Stimulated activated naive B cell treated with anti-CD40 and anti-IgM and Interleukin-4, amounts not matched to agents 10 μg/mL and 1 μg/mL and 100 μg/mL, for 72 hours (primary cell): Measurements from ENCODE around the gene CPZ.
A peak's percentile ranks its signal among the peaks of the same experiment; 100 is the strongest.

Experiments used
- ATAC-seq, 2 donors: fragments of 150-1000 bp; cut with Tn5 transposase; replicated peaks; 2 replicates each; pipeline ENCODE4 v1.10.0; 2021; ENCODE audit warnings: moderate library complexity in 1 of 2
- DNase-seq: peaks from one replicate; pipeline ENCODE4 v3.0.0; 2021
- H3K27ac Mint-ChIP-seq: one replicate; pipeline ENCODE4 v1.8.0; 2022; ENCODE audit warnings: mild to moderate bottlenecking, mixed read lengths
- H3K27me3 Mint-ChIP-seq, 2 donors: one replicate each; pipeline ENCODE4 v1.8.0; 2022; ENCODE audit warnings: mixed read lengths in 2 of 2
- H3K36me3 Mint-ChIP-seq, 2 donors: one replicate each; pipeline ENCODE4 v1.8.0; 2022; ENCODE audit warnings: mixed read lengths in 2 of 2, mild to moderate bottlenecking in 1 of 2
- H3K4me1 Mint-ChIP-seq, 2 donors: one replicate each; pipeline ENCODE4 v1.8.0; 2022; ENCODE audit warnings: mixed read lengths in 2 of 2, mild to moderate bottlenecking in 1 of 2
- H3K4me3 Mint-ChIP-seq, 2 donors: one replicate each; pipeline ENCODE4 v1.8.0; 2022; ENCODE audit warnings: mild to moderate bottlenecking in 2 of 2, mixed read lengths in 2 of 2, moderate library complexity in 1 of 2
- H3K9me3 Mint-ChIP-seq, 2 donors: one replicate each; pipeline ENCODE4 v1.8.0; 2022; ENCODE audit warnings: mixed read lengths in 2 of 2, mild to moderate bottlenecking in 1 of 2

CPZ gene

DNA sequence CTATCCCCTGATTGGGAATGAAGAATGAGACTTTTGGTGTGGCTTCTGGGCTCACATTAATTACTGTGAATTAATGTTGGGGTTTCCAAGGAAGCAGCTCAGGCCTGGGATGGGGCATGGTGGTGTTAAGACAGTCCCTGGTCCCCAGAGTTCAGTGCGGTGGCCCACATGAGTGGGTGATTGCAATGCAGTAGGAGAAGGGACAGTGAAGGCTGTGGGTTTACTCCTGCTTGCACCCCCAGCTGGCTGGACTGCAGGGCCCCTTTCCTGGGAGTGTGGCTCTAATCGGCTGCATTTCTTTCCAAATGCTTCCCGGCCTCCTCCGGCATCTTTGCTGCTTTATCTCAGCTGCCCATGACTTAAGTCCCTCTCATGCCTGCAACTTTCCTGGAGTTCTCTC lies 40.5 kb upstream of the CPZ start:
- DNase-seq (no peak), ATAC-seq (no peak)
- no peaks in the 10 kb centered on the region for H3K9me3 Mint-ChIP-seq
- peaks cover 0 to 1% of the 10 kb centered on the region in 2 donors for H3K36me3 Mint-ChIP-seq
- no peak overlapping the region for H3K4me3 Mint-ChIP-seq
- H3K27me3 Mint-ChIP-seq: peaks cover 0 to 12% of the 10 kb centered on the region in 2 donors
- H3K4me1 Mint-ChIP-seq: no peaks in the 10 kb centered on the region
- H3K27ac Mint-ChIP-seq: no peak overlapping the region

- no peak overlapping the region for H3K27ac Mint-ChIP-seq
- H3K27me3 Mint-ChIP-seq: peaks cover 0 to 12% of the 10 kb centered on the region in 2 donors
- no peak for ATAC-seq
Observed at GRCh38 chr4:8552581-8553205, 39.9 kb upstream of the CPZ start.

DNA sequence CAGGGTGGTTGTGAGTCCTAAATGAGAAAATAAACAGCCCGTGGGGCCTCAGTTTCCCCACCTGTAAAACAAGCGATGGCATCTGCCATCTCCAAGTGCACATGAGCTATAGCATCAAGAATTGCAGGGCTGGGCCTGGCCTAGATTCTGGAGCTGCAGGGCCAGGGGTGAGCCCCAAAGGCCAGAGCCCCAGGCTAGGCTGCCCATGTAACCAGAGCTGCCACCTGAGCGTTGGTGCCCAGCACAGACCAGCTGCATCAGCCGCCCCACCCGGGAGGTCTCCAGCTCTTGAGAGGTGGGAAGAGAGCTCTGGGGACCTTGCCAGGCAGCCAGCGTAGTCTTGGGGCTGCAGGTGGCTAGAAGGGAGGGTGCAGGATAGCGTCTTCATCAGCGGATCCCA lies 39.3 kb upstream of the CPZ start:
- peaks cover 0 to 1% of the 10 kb centered on the region in 2 donors for H3K36me3 Mint-ChIP-seq
- H3K27ac Mint-ChIP-seq: no peak overlapping the region
- no peak for ATAC-seq
- no peaks in the 10 kb centered on the region for H3K9me3 Mint-ChIP-seq
- H3K4me1 Mint-ChIP-seq: no peaks in the 10 kb centered on the region
- no peak for DNase-seq
- peaks cover 0 to 12% of the 10 kb centered on the region in 2 donors for H3K27me3 Mint-ChIP-seq
- H3K4me3 Mint-ChIP-seq: no peak overlapping the region

More at GRCh38 chr4:8552581-8553205, 39.9 kb upstream of the CPZ start:
- H3K4me1 Mint-ChIP-seq: no peaks in the 10 kb centered on the region
- H3K9me3 Mint-ChIP-seq: no peaks in the 10 kb centered on the region
- peaks cover 0 to 1% of the 10 kb centered on the region in 2 donors for H3K36me3 Mint-ChIP-seq
- DNase-seq: no peak
- H3K4me3 Mint-ChIP-seq: no peak overlapping the region

GRCh38 chr4:8553991-8554405 lies 38.6 kb upstream of the CPZ start:
- H3K9me3 Mint-ChIP-seq: no peaks in the 10 kb centered on the region
- no peak for ATAC-seq

DNA sequence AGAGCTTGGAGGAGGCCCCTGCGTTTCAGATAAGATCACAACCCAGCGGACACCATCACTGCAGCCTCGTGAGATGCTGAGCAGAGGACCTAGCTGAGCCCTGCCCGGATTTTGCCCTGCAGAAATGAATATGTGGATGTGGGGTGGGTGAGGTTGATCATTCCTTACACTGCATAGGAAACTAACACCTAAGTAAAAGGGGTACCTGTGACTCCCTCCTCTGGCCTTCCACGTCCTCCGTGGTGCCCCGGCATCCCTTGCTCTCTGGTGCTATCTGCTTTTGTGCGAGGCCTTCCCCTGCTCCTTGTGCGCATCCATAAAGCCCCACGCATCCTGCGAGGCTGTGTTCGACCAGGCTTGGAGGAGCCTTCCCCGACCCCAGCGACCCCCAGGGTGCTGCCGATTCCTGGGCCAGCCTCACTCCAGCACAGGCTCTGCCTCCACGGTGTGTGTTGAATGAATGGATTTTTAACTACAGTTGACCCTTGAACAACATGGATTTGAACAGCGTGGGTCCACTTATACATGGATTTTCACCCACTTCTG lies 37.9 kb upstream of the CPZ start:
- H3K4me1 Mint-ChIP-seq: no peaks in the 10 kb centered on the region
- no peak for DNase-seq
- no peaks in the 10 kb centered on the region for H3K9me3 Mint-ChIP-seq
- H3K27me3 Mint-ChIP-seq: peaks cover 5 to 12% of the 10 kb centered on the region in 2 donors
- H3K36me3 Mint-ChIP-seq: peaks cover 0 to 1% of the 10 kb centered on the region in 2 donors
- no peak for ATAC-seq
- no peak overlapping the region for H3K27ac Mint-ChIP-seq
- no peak overlapping the region for H3K4me3 Mint-ChIP-seq

More at GRCh38 chr4:8553991-8554405, 38.6 kb upstream of the CPZ start:
- H3K27me3 Mint-ChIP-seq: peaks cover 5 to 12% of the 10 kb centered on the region in 2 donors
- no peak overlapping the region for H3K4me3 Mint-ChIP-seq
- DNase-seq: no peak
- no peak overlapping the region for H3K27ac Mint-ChIP-seq
- peaks cover 0 to 1% of the 10 kb centered on the region in 2 donors for H3K36me3 Mint-ChIP-seq
- no peaks in the 10 kb centered on the region for H3K4me1 Mint-ChIP-seq

DNA sequence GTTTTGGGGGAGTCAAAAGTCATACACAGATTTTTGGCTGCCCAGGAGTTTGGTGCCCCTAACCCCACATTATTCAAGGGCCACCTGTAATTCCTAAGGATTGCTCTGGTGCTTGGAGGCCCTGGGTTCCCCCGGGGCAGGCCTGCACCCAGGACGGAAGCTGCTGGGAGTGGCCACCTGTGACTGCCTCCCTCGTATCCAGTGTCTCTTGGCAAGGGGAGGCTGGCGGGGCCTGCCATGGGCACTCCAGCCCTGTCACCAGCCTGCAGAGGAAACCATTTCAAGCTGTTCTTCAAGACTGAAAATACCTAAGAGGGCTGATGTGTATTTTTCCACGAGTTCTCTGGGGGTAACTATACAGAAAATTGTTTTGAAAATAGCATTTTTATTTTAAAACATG lies 36.8 kb upstream of the CPZ start:
- Mint-ChIP-seq H3K4me3 (no peak overlapping the region), H3K9me3 (no peaks in the 10 kb centered on the region), H3K27ac (no peak overlapping the region), H3K27me3 (peaks cover 5 to 12% of the 10 kb centered on the region in 2 donors), H3K4me1 (no peaks in the 10 kb centered on the region), H3K36me3 (peaks cover 0 to 1% of the 10 kb centered on the region in 2 donors)
- DNase-seq (no peak), ATAC-seq (no peak)

DNA sequence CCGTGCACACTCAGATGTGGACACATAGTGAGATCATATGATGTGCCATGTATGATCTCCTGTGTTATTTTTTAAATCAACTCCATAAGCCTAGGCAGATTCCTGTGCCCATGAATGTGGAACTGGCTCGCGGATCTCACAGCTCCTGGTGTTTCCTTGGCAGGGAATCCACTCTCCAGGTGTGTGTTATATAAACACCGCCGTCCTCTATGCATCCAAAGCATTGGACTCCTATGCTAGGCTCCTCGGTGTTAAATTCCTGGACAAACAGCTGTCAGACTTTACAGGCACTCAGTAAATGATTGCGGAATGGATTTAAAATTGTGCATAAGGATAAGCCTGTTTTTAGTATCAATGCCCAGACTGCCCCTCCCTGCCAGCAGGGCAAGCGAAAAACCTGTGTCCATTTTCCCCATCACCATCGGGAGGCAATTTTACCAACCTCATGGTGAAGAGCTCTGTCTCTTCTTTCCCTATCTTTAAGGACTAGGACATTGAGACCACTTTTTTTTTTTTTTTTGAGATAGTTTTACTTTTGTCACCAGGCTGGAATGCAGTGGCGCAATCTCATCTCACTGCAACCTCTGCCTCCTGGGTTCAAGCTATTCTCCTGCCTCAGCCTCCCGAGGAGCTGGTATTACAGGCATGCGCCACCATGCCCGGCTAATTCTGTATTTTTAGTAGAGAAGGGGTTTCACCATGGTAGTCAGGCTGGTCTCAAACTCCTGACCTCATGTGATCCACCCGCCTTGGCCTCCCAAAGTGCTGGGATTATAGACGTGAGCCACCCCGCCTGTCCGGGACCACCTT lies 36.0 kb upstream of the CPZ start:
- Mint-ChIP-seq H3K9me3 (no peaks in the 10 kb centered on the region), H3K27ac (no peak overlapping the region), H3K27me3 (peaks cover 5 to 12% of the 10 kb centered on the region in 2 donors), H3K4me1 (no peaks in the 10 kb centered on the region), H3K36me3 (peaks cover 0 to 1% of the 10 kb centered on the region in 2 donors), H3K4me3 (no peak overlapping the region)
- ATAC-seq (no peak), DNase-seq (no peak)

GRCh38 chr4:8557151-8558076 lies 35.2 kb upstream of the CPZ start:
- Mint-ChIP-seq H3K4me3 (no peak overlapping the region), H3K27ac (no peak overlapping the region), H3K36me3 (peaks cover 0 to 1% of the 10 kb centered on the region in 2 donors), H3K4me1 (no peaks in the 10 kb centered on the region), H3K9me3 (no peaks in the 10 kb centered on the region), H3K27me3 (peaks cover 4 to 5% of the 10 kb centered on the region in 2 donors)
- no peak for DNase-seq
- ATAC-seq: no peak

GRCh38 chr4:8558080-8558960 lies 34.2 kb upstream of the CPZ start:
- peaks cover 0 to 5% of the 10 kb centered on the region in 2 donors for H3K27me3 Mint-ChIP-seq
- no peak overlapping the region for H3K4me3 Mint-ChIP-seq
- DNase-seq: no peak
- H3K4me1 Mint-ChIP-seq: no peaks in the 10 kb centered on the region
- no peaks in the 10 kb centered on the region for H3K36me3 Mint-ChIP-seq
- ATAC-seq: no peak
- no peak overlapping the region for H3K27ac Mint-ChIP-seq
- no peaks in the 10 kb centered on the region for H3K9me3 Mint-ChIP-seq

GRCh38 chr4:8559011-8559410 lies 33.6 kb upstream of the CPZ start:
- no peaks in the 10 kb centered on the region for H3K36me3 Mint-ChIP-seq
- DNase-seq (no peak), ATAC-seq (no peak)
- H3K4me1 Mint-ChIP-seq: no peaks in the 10 kb centered on the region
- H3K27ac Mint-ChIP-seq: no peak overlapping the region
- no peaks in the 10 kb centered on the region for H3K9me3 Mint-ChIP-seq
- peaks cover 0 to 5% of the 10 kb centered on the region in 2 donors for H3K27me3 Mint-ChIP-seq
- no peak overlapping the region for H3K4me3 Mint-ChIP-seq

DNA sequence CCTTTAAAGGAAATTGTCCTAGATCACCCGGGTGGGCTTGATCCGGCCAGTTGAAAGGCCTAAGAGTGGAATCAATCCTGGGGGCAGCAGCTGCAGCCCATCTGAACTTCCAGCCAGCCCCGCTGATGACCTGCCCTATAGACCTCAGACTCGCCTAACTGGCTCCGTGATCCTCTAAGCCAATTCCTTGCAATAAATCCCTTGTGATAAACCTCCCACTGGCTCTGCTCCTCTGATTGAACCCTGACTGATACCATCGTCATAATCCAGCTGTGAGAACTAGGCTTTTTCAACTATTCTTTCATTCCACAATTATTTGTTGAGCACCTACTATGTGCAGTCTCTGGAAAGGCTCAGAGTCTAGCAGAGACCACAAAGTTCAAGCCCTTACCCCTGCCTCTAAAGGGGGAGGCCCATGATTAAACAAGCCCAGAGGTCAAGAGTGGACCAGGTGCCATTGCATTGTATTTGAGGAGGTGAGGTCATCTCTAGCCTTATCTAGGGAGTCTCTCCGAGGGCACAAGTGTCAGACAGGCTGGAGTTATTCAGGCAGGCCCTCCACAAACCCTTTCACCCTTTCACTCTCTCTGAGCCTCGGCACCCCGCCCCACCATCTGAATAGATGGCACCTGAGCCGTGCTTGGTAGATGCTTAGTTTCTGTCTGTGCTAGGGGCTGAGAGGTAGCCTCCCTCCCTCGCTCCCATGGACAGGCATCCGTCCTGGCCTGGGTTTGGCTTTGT lies 32.9 kb upstream of the CPZ start:
- no peak for DNase-seq
- Mint-ChIP-seq H3K4me3 (no peak overlapping the region), H3K27me3 (peaks cover 0 to 5% of the 10 kb centered on the region in 2 donors), H3K36me3 (no peaks in the 10 kb centered on the region), H3K4me1 (no peaks in the 10 kb centered on the region), H3K27ac (no peak overlapping the region), H3K9me3 (no peaks in the 10 kb centered on the region)
- no peak for ATAC-seq

DNA sequence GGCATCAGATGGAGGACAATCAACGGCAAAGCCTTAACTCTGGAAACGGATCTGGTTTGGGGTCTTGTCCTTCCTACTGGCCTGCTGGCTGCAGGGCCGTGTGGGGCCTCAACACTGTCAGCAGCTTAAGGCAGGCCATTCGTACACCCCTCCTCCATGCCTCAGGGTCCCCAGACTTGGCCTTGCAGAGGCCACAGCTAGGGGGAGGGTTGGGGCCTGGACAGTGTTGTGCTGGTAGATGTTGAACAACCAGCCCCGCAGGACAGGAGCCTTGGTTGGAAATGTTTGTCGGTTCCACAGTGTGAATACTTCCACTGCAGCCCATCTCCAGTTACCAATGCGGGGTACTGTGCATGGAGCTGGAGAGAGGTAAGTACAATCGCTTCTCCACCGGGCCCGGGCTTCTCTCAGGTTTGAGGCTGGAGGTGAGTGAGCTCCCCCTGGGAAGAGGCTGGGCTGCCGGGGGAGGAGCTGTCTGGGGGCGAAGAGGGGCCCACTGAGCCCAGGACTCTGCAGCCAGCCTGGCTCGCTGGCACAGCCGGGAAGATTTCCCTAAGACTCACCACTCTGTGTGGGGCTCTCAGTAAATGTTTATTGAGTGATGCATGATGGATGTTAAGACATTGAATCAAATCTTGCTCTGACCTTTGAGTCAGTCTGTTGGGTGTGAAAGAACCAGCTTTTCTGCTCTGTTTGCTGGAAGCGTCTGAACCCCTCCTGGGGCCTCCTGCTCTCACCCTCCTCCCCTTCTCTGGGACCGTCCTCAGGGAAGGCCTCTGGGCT lies 32.1 kb upstream of the CPZ start:
- Mint-ChIP-seq H3K4me1 (no peaks in the 10 kb centered on the region), H3K27ac (peak overlapping the region; percentile 49), H3K4me3 (no peak overlapping the region), H3K36me3 (no peaks in the 10 kb centered on the region), H3K27me3 (peaks cover 0 to 5% of the 10 kb centered on the region in 2 donors), H3K9me3 (no peaks in the 10 kb centered on the region)
- ATAC-seq (no peak), DNase-seq (no peak)
